HuH-7.5 (cell line): ENCODE measurements around the gene KLHL21.

Source experiments
- DNase-seq: peaks from one replicate; pipeline ENCODE4 v3.0.0; 2011; ENCODE audit warnings: low spot score

The KLHL21 gene

DNA sequence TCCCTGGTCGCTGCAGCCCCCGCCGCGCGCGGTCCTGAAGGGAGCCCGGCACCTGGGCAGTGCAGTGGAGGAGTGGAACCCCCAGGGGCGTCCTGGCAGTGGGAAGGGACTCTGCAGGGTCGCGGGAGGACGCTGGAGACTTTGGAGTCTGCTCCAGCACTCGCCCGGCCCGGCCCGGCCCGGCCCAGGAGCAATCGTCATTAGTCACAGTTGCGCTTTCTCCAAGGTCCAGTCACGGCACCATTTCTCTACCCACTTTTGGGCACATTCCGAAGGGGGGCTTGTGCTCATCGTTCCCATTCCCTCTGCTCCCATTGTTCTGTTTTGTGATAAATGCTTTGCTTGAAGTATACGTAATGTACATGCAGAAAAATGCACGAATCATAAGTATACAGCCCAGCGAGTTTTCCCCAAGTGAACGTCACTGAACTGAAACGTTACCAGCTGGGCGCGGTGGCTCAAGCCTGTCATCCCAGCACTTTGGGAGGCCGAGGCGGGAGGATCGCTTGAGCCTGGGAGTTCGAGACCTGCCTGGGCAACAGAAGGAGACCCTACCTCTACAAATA lies 23.0 kb upstream of the KLHL21 start:
- no peak for DNase-seq

DNA sequence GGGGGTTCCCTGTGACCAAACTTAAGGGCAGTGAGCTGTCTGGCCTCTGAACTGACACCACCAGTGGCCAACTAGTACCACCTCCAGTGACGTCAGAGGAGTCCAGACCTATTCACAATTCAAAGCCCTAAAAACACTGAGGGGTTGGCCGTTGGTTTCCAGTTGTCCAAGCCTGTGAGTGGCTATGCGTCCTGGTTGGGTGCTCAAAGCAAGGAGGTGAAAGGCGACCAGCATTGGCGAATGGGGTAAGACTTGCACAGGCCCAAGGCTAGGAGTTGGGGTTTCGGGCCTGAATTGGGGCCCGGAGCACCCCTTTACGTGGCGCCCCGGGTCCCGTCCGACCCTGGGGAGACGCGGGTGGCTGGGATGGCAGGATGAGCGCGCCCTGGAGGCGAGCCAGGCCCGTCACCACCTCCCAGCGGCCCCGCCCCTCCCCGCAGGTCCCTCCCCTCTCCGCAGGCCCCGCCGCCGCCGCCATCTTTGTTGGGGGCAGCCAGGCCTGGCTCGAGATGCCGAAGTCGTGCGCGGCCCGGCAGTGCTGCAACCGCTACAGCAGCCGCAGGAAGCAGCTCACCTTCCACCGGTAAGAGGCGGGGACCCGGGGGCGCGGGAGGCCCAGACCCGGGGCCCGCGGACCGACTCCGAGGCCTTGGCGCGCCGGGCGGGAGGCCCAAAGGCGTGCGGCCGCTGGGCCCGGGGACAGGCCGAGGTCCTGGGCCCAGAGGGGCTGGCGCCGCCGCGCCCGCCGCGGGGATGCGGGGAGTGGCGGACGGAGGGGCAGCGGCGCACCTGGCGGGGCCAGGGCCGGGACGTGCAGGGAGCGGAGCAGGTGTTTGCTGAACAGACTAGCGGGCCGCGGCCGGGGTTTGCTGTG lies 22.3 kb upstream of the KLHL21 start, which contains the start of gene THAP3:
TSS of gene THAP3 (plus strand) at position 159 of the 874 bp plus-strand sequence. CDS start at position 510, 351 bp downstream.
- peak; percentile 87 for DNase-seq

DNA sequence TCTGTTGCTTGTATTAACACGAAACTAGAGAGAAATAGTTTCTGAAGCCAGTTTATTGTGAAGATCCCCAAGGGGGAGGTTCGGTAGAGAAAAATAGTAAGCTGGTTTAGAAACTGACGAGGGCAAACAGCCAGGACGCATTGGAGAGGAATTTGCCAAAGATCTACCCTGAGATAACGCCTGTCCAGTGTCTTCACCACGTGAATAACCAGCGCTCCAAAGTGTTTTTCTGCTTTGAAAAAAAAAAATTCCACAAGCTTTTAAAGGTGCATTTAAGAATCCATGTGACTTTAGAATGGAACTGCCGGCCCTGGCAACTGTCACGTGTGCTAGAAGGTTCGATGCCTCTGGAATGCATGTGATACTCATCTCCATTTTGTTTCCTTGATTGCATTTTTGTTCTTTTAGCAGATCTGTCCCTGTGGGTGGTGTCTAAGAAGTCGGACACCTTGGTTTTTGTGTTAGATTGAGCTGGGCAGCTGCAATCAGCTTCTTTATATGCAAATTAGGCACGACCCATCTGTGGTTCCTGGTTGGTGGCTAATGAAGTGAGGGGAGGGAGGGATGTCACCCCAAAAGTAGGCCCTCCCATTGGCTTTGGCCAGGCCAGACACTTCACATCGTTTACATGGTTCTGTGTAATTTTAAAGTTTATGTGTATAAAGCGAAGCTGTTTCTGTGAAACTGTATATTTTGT lies 20.7 kb upstream of the KLHL21 start:
- no peak for DNase-seq

DNA sequence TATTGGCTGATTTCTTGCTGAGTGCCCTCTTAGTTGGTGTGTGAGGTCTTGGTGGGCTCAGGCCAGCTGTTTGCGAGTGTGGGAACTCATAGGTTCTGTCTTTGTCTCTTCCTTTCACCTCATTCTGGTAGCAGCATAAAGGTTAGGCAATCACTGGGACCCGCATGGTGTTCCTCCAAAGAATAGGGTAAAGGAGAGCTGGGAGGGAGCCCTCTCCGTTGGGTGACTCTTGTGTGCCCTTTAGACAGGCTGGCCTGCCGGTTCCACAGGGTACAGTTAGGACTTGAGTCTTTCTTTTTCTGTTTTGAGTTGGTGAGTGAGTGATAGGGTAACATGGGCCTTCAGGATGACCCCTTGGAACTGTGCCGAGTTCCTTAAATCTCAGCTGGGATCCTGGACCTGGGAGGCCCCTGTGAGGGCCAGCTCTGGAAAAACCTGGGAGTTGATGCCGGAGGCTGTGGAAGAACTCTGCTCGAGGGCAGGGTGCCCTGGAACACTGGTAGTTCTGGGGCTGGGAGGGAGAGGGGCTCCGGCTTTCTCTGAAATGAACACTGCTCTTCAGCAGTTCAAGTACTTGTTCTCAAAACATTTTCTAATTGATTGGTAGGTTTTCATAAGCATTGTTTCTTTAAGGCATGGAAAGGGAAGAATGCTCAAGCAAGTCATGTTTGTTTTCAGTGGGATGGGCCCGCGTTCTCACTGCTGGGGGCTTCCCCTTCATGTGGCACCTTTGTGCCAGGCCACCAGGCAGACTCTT lies 19.9 kb upstream of the KLHL21 start:
- DNase-seq = no peak

DNA sequence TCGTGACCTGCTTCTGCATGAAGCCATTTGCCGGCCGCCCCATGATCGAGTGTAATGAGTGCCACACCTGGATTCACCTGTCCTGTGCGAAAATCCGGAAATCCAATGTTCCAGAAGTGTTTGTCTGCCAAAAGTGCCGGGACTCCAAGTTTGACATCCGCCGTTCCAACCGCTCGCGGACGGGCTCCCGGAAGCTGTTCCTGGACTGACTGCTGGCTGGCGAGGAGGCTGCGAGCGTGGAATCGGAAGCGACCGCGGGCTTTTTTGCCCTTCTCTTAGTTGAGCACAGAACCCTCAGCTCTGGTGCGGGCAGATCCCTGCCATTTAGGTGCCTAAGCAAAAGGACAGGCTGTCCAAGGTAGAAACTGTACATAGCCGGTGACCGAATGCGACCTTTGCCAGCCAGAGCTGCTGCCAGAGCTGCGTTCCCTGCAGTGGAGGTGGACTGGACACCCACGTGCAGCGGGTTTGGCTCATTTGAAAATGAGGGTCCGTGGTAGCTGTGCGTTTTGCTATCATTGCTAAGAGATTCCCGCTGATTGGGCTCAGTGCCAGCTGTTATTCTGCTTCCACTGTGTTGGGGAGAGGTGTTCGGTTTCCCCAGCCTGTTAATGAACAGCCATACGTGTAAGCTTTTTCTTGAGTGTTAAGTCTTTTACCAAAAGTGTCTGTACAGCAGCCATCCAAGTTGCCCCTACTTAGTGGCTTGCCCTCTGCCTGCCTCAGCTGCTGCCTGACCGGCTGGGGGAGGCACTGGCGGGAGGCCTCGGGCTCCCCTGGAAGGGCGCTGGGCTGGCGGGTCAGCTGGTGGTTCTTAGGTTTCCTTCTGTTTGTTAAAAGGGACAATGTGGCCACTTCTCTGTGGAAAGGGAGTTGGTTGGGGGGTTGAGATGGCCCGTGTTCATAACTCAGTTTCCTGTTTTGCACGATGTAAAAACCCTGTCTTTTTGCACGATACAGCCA lies 19.0 kb upstream of the KLHL21 start:
- DNase-seq = no peak

DNA sequence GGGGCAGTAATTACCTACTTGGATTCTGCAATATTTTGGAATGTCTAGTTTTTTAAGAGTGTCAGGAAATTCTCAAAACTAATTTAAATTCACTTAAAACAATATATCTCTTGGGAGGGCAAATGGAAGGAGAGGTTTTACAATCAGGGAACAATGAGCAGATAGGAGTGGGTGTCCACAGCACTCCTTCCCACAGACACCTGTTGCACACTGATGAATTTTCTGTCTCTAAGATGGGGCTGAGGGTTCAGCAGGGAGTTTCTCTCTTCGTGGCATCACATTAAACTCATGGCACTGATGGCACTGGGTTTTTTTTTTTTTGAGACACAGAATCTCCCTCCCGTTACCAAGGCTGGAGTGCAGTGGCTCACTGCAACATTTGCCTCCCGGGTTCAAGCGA lies 16.4 kb upstream of the KLHL21 start:
- no peak for DNase-seq

DNA sequence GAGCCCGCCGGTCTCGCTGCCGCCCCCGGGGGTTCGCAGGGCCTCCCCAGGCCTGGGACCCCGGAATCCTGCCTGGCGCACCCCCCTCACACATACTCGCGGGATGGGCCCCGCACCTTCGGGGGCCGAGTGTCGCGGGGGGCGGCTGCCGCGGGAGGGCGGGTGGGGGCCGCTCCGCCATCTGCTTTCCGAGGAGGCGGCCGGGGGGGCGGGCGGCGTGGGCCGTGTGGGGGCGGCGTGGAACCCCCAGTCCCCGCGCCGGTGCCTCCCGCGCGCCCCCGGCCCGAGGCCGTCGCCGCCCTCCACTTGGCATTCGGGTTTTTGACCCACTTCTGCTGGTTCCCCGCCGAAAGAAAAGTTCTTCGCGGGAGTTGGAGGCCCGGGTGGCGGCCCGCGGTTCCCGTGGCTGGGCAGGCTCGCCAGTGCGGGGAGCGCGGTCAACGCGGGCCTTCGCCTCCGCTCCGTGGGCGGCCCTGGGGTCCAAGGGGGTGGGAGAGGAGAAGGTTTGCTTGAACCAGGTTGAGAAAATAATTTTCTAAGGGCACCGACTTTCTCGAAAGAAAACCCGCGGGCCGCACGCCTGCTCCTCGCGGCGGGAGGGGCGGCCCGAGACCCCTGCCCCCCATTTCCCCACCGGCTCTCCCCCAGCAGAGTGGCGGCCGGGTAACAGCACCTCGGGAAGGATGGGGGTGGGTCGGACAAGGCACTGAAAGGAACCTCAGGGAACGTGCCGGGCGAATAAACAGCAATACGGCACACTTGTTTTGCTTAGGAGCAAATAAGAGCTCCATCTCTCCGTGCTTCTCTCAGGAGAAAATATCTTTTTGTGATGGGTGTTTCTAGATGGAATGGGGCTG lies 12.5 kb upstream of the KLHL21 start:
- no peak for DNase-seq

DNA sequence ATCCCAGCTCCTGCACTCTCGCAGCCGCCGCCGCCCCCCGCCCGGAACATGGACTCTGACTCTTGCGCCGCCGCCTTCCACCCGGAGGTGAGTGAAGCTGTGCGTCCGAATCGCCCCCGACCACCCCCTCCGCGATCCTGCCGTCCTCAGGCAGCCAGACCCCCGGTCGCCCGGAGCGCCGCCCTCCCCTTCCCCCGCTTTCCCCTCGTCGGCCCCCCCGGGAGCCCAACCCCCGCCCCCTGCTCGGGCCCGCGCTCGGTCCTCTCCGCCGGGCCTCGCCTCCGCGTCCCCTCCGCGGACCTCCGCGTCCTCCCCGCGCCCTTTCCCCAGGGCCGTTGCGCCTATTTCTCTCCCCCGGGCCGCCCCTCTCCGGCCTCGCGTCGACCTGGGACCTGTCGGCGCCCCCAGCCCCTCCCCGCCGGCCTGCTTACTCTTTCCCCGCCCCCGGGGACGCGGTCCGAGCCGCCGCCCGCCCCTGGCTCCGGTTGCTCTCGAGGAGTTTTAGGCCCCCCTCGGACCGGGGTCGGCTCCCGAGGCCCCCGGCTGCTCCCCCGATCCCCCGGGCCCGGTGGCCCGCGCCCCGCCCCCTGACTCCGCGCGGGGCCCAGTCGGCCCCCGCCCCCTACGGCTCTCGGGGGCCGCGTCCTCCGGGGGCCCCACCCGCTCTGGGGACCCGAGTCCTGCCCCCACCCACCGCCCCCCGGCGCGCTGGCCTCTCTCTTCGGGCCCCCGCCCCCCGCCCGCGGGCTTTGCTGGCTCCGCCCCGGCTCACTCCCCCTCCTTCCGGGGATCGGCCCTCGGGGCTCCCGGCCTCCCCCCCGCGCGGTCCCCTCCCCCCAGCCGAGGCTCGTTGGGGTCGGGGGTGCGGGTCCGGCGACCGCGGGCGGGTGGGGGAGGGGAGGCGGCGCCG lies 11.6 kb upstream of the KLHL21 start:
- DNase-seq = peak; percentile 73

DNA sequence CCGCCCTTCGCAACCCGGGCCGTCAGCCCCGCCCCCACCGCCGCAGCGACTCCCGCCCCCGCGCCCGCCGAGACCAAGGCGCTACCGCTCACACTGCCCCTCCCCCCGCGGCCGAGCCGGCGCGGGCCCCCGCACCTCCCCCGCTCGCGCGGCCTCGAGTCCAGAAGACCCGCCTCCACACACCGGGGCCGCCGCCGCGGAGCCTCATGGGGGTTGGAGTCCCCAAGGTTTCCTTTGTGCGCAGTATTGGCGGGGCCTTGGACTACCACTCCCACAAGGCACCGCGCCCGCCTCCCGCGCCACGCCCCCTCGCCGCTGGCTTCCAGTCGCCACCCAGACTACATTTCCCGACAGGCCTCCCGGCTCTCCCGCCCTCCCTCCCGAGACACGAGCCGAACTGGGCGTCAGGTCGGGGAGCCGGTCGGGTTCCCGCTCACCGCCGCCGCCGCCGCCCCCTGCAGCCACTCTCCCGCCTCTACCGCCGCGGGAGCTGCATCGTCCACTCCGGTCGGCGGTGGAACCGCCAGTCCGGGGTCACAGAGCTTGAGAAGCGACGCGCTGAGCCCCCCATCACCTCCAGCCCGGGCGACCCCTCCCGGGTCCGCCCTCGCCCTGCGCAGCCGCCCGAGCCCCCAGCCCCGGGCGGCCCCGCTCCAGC lies 10.8 kb upstream of the KLHL21 start, which contains the start of gene PHF13:
TSS of gene PHF13 (plus strand) at position 371 of the 658 bp plus-strand sequence. CDS start 336 bp downstream, outside the sequence.
- DNase-seq = peak; percentile 97

DNA sequence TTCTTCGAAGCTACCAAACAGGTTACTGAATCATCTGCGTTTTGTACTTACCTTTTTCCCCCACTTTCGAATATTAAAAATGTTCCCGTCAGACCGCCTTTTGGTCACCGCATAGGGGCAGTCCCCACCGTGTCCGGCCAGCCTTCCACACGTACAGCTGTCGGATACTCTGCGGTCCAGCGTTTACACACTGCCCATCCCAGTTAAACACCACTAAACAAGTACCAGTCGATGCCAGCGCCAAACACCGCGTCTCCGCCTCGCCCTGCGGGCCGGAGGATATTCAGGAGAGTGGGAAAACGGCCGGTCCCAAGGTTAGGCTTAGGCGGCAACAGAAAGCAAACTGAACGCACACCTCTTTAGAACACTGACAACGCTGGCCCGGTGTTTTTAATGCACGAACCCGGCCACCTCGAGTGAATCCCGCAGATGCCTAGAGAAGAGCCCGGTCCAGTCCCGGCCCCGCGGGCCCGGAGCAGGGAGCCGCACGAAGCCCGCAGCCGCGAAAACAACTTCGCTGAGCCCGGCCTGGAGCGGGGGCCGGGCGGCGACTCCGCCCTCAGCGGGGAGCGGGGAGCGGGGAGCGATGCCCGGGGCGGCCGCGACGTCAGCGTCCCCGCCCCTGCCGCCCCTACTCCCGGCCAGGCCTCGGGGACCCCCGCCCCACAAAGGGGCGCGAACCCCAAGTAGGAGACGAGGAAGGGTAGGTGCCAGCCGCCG lies 10.1 kb upstream of the KLHL21 start:
- DNase-seq = peak; percentile 72

DNA sequence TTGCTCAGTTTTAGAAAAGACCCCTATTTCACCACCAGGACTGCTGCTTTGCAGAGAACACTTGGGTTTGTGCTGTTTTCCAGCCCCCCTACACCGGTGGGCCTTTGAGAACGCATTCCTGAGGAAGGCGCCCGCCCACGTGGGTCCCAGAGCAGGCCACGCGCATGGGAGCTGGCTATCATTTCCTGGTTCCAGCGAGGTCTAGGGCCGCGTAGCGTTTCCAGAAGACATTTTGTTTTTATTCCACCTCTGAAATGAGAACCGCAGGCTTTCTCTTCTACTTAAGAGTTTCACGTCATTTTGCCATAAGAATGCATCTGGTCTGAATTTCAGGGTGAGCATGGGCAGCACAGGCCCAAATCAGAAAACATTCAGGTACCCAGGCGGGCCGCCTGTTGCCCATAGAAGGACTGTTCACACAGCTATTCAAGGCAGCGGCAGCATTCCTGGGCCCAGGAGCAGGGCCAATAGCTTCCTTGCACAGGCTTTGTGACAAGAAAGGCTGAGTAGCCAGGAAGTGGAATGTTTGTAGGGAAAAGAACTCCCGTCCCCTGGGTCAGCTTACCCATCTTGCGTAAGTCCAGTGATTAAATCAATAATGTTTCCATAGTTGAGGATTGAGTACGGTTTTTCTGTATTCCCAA lies 1.4 kb upstream of the KLHL21 start:
- DNase-seq = peak; percentile 79

DNA sequence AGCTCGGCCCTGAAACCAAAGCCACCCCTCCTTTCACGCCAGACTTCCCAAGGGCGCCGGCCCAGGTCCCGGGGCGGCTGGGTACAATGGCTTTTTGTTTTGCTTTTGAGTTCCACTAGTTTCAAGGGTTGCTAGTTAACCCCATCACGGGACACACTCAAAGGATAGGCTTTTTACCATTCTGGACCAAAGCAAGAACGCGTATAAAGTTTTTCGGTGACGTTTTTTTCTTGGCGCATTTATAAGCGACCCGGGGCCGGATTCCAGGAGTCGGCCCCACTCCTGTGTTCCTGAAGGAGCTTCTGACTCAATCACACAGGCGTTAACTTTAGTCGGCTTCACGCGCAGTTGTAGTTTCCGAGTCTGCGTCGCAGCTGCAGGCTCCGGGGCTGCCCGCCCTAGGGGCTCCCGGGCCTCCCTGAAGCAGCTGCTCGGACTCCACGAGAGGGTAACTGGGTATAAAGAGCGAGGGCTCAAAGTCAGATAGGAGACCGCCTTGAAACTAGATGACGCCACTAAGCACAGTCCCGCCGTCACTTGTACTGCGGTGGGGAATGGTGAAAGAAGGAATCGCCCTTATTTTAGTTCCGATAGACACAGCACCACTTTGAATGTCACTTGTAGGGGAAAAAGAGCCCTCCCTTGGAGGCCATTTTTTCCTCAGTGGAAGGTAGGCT lies 707 bp upstream of the KLHL21 start:
- no peak for DNase-seq

DNA sequence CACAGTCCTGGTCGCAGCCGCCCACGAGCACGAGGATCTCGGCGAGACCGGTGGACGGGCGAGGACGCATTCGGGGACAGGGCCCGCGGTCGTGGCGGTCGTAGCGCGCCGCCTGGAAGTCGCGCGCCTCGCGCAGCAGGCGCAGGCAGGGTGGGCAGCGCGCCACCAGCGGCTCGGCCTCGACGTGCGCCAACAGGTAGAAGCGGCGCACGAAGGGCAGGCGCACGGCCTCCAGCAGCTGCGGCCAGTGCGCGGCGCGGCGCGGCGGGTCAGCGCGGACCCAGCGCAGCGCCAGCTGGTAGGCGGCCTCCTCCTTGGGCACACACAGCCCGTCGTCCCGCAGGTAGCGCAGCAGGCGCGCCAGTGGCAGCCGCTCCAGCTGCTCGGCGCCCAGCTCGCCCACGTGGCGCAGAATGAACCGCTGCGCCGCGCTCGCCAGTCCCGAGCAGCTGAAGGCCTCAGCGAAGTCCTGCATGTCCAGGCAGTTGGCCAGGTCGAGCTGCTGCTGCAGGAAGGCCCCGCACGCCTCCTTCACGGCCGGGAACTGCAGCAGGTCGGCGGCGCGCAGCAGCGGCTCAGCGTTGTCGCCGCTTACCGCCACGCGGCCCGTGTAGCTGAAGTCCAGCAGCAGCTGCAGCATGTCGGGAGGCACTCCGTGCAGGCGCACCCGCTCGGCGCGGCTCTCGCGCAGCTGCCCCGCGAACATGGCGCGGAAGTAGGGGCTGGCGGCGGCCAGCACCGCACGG lies 573 bp downstream of the KLHL21 start:
- DNase-seq = no peak

DNA sequence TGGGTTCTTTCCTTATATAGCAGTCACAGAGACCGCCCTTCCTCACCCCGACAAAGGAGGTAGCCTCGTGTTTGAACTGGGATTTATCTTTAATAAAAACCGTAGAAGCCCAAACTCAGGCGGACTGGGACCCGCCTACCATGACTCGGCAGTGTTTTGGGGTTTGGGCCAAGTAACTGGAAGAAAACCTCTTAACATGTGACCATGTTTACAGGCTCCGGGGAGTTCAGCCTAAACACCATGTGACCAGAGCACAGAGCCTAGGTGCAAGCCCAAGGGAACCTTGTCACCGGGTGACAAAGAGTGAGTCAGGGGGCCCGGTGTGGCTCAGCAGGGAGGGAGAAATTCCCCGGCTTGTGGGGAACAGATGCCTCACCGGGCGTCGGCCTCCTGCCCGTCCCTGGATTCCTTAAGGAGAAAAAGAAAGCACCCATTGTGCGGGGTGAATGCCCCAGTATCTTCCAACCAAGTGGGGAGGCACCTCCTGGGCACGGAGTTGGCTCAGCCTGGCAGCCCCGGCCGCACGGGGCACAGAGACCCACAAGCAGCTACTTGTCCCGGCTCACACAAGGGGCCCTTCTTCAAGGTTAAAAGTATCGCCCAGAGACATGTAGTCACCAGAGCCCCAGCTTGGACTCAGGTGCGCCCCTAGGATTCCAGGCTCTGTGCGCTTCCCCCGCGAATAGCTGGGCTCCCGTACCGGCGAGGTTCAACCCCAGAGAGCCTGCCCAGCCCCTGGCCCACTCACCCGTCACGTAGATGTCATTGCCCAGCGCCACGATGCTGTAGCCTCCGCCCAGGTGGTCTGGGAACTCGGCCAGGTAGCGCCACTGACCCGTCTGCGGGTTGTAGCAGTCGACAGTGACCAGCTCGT lies 1.4 kb downstream of the KLHL21 start:
- DNase-seq = peak; percentile 65
